Activated CD8-positive, alpha-beta memory T cell treated with anti-CD3 and anti-CD28 coated beads, Interleukin-2, amount 50 U/mL, for 24 hours (primary cell): Measurements from ENCODE around the gene FBXO28.

Experiments used
- DNase-seq: peaks from one replicate; pipeline ENCODE4 v3.0.0-alpha.2; 2020; ENCODE audit errors: extremely low read depth

Gene FBXO28

DNA sequence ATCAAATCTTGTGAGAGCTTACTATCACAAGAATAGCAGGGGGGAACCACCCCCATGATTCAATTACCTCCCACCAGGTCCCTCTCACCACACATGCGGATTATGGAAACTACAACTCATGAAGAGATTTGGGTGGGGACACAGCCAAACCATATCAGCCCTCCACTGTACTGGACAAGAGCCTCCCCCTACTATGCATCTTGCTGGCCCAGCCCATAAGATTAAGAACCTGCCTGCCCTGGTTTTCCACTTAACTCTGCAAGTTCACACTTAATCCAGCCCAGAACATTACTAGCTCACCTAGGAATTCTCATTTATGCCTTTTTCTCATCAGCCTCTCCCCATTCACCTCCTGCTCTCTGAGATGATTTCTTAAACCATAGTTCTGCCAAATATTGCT is 18.0 kb upstream of the FBXO28 start:
- DNase-seq: no peak

DNA sequence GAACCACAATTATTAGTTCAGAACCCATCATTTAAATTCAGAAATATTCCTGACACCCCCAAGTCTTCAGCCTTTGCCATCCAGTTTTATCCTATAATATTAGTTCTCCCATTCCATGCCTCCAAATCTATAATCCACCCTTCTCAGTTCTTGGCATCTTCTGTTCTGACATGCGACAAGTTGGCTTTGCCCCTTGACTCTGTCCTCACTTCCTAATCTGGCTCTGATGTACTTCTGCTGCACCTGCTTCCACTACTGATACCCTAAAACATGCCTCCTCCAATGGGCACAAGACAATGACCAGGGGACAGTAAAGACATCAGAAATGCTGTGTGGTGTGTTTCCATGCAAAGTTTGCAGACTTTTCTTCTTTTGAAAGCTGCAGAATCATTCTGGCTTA is 17.1 kb upstream of the FBXO28 start:
- no peak for DNase-seq

DNA sequence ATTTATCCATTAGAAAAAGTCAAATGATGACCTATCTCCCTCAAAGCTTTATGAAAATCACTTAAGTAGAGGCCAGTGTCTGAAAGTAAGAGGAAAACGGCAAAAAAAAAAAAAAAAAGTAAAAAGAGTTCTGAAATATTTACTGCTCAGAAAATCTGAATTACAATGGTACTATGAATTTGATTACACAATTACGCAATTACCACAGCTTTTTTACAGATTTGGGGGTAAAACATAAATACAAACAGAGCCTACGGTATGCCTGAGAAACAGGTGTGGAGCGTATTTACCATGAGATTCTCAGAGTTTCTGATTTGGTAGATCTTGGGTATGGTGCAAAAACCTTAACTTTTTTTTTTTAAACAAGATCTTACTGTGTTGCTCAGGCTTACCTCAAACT is 15.9 kb upstream of the FBXO28 start:
- no peak for DNase-seq

DNA sequence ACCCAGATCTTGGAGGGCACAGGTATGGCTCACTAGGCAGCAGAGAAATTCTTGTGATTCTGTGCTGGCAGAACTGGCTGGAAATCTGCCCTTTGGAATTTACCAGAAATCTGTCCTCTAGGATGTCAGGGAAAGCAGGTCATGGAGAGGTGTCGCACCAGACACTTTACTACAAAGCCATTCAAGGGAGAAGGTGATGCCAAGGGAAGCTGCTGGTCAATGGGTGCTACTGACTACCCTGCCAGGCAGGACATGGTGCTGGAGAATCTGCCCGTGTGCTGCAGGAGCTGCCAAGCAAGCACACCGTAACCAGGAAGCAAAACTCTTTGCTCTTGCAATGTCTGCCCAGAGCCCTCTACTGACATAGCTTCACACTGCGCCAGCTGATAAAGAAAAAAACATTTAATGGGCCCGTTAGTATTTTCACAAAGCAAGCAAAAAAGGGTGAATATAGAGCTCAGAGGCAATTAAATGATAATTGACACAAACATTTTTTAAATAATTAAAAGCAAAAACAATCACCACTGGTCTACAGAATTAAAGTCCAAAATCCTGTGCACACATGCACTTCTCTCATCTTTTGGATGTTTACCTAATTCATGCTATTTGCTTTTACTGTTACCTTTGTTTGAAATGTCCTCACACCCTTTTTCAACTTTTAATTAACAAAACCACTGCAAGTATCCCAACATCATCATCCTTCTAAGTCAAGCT is 7.2 kb upstream of the FBXO28 start:
- no peak for DNase-seq

DNA sequence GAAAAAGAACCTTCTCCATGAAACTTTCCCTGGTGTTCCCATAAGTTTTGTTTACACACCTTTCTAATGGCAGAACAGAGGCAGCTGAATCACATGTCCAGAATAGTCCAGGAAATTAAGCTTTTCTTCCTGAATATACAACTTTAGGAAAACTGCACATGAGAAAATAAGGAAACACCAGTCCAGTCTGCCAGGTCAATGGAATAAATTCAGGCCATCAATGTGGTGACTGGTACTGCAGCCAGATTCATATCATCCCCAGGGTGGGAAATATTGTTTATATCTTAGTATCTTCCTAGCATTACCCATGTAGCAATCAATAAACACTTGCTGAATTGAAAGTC is 6.7 kb upstream of the FBXO28 start:
- DNase-seq: no peak

DNA sequence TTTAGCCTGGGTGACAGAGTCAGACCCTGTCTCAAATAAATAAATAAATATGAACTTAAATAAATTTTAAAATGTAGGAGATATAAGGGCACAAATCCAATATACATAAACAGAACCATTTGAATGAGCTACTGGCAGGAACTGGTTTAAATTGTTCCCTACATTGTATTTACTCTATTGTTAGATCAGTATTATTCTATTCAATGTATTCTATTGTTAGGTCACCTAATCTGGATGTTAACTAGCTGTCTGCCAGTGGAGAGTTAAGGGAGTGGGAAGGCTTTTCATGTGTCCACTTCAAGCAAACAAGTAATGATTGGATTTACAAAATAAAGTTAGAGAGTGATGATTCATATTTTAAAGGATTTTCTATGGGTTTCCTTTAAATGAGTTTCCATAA is 4.9 kb upstream of the FBXO28 start:
- no peak for DNase-seq

DNA sequence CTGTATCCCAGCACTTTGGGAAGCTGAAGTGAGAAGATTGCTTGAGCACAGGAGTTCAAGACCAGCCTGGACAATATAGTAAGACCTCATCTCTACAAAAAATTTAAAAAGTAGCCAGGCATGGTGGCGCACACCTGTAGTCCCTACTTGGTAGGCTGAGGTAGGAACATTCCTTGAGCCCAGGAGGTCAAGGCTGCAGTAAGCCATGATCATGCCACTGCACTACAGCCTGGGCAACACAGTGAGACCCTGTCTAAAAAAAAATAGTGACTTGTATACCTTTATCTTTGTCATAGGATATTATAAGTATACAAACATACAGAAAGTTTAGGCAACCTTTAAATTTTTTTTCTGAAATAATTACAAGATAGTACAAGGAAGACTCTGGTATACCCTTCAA is 3.9 kb upstream of the FBXO28 start:
- DNase-seq: no peak

DNA sequence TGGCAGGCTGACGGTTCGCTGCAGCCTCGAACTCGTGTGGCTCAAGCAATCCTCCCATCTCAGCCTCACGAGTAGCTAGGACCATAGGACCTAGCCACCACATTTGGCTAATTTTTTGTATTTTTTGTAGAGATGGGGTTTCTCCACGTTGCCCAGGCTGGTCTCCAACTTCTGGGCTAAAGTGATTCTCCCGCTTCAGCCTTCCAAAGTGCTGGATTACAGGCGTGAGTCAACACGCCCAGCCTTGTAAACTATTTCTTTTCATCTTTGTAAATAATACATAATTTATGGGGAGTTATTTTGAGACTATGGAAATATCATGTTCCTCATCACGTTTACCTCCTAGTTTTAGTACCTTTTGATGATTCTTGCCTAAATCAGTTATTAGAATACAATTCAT is 906 bp upstream of the FBXO28 start:
- DNase-seq: no peak

DNA sequence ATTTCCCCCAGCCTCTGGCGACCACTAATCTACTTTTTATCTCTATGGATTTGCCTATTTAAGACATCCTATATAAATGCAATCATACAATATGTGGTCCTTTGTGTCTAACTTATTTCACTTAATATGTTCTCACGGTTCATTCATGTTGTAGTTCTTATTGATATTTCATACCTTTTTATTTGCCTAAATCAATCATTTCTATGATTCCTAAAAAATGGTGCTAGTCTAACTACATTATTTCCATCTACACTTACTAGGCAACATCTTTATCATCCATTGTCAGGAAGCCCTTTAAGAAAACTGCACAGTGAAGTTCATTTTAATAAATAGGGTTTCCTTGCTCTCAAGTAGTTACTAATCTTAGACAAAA is 380 bp upstream of the FBXO28 start:
- no peak for DNase-seq

DNA sequence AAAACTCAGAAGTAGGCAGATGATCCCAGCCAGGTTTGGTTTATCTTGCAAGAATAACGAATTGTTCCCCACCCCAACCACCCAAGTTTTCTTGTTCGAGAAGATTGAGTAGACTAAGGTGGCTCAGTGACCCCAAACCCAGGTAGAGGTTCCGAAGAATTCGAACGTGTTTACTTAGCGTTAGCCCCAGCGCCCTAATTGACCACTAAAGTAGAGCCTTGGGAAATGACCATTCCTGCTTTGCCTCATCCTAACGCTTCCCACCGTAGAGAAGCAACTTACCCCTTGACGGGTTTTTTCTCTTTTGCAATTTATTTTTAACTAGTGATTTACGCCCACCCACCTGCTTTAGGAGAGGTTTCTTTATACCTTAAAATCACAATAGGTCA is 870 bp downstream of the FBXO28 start:
- no peak for DNase-seq

DNA sequence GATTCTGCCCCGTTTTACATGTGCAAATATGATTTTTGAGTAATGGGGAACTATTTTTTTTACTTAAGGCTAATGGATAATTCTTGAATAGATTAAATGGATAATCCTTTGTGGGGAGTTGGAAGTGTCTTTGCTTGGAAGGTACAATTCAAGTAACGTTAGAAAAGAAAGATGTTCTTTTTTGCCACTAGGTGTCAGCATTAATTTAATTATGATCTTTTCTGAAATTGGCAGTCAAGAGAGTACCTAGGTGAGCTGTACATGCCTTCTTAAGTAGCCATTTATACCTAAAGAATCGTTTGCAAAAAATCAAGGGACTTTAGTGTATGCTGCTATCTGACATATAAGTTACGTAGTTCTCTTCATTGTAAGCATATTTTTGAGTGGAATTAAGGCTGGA is 2.2 kb downstream of the FBXO28 start:
- DNase-seq: no peak

DNA sequence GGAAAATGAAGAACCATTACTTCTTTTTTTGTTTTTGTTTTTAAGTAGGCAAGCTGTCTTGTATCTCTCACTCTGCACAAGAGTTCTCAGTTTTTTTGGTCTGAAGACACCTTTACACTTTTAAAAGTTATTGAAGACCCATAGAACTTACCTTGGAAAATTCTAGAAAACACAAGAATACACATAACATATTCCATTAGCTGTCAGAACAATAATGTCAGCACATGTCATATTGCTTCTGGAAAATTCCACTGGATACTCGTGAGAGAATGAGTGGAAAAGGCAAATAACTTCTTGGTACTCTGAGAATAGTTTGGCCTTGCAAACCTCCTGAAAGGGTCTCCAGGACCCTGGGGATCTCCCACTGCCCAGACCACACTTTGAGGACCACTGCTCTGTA is 4.8 kb downstream of the FBXO28 start:
- DNase-seq: no peak

DNA sequence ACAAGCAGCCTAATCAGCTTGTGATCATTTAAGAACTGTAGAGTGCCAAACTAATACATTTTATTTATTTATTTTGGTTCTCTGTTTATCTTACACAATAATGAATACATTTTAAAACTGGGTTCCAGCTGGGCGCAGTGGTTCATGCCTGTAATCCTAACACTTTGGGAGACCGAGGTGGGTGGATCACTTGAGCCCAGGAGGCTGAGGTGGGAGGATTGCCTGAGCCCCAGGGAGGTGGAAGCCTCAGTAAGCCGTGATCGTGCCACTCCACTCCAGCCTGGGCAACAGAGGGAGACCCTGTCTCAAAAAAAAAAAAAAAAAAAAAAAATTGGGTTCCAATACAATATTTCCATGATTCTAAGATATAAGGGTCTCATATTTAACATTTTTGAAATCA is 9.2 kb downstream of the FBXO28 start:
- DNase-seq: no peak

DNA sequence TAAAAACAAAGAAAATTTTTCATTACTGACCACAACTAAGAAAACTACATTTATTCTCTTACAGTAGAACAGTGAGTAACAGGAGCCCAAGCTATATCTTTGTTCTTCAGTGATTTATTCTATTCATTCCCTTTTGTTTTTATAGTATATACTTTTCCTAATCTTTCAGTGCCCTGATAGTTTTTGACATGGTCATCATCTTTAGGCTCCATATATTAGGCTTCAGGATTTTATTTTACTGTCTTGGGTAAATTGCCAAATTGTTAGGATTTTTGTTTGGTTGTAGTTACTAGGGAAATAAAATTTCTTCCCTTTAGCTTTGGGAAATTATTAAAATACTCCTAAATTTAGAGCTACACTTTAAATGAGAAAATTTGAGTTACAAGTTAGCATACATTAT is 10.3 kb downstream of the FBXO28 start:
- no peak for DNase-seq

DNA sequence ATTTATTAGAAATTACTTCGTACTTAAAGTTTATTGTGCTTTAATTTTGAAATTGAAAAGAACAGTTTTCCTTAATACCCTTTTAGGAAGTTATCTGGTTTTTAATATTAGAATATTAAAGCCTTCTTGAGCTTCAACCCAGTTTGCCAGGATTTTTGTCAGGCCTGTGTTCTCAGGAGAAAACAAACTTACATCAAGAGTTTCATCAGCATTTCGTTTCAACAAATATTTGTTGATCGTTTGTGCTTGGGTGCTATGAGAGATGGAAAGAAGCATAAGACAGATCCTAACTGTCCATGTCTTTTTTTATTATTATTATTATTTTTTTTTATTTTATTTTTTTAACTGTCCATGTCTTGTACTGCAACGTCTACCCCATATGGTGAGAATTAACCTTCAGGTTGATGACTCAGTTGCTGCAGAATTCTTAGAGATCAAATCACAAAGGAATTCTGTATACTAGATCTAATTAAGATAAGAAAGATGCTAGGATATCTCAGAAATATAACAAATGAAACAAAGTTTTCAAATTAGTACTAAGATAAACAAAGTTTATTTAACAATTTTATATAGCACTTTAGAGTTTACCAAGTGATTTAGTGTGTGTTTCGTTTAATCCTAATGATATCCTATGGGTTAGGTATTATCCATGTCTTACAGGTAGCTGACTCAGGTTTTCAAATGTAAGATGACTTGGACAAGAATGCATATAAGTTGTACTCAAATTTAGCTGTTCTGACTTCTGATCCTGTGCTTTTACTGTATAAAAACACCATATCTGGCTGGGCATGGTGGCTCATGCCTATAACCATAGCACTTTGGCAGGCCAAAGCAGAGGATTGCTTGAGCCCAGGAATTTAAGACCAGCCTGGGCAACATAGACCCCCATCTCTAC is 14.3 kb downstream of the FBXO28 start:
- DNase-seq: no peak

DNA sequence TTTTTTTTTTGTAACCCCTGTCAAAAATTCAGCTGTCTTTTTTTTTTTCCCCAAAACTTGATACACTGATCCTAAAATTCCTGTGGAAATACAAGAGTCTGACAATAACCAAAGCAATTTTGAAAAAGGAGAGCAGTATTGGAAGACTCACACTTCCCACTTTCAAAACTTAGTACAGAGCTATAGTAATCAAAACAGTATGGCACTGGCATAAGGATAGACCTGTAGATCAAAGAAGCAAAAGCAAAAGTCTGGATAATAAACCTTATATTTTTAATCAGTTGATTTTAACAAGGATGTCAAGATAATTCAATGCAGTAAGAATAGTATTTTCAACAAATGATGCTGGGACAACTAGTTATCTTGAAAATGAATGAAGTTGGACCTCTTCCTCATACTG is 17.3 kb downstream of the FBXO28 start:
- no peak for DNase-seq

DNA sequence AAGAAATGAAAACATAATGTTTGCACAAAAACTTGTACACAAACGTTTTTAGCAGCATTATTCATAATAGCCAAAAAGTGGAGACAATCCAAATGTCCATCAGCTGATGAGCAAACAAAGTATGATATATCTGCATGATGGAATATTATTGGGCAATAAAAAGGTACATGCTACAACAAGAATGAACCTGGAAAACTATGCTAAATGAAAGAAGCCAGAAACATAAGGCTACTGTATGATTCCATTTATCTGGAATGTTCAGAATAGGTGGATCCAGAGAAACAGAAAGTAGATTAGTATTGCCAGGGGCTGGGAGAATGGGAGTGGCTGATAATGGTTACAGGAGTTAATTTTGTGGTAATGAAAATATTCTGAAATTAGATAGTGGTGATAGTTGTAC is 19.0 kb downstream of the FBXO28 start:
- DNase-seq: no peak

DNA sequence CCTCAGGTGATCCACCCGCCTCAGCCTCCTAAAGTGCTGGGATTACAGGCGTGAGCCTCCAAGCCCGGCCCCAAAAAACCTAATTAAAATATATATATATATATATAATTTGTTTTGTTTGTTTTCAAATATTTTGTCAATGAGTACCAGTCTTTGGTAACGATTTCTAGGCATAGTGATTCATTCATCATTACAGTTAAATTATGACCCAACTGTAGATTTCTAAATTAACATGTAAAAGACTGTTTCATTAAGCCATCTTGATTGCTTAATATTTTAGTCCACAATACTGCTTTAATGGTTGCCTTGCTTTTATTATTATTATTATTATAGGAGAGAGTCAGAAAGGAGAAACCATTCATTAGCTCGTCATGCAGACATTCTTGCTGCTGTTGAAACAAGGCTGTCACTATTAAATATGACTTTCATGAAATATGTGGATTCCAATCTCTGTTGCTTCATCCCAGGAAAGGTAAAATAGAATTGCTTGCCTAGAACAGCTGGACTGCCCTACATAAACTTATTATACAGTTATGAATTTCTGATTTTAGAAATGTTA is 19.9 kb downstream of the FBXO28 start:
- no peak for DNase-seq

DNA sequence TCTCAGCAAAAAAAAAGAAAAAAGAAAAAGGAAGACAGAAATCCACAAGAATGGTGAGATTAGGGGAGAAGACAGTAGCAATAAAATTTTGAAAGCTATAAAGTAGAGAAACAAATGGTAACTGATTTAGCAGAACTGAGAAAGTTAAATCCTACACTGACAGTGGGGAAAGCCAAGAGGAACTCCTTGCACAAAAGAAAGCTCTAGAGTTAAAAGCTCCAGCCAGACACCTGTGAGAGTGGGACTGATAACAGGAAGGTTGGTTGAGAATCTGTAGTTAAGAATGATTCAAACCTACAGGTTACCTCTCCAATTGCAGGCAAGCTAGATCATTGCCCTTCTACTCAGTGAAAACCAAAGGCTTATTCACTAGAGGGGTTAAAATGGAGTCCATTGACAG is 23.6 kb downstream of the FBXO28 start:
- DNase-seq: no peak

DNA sequence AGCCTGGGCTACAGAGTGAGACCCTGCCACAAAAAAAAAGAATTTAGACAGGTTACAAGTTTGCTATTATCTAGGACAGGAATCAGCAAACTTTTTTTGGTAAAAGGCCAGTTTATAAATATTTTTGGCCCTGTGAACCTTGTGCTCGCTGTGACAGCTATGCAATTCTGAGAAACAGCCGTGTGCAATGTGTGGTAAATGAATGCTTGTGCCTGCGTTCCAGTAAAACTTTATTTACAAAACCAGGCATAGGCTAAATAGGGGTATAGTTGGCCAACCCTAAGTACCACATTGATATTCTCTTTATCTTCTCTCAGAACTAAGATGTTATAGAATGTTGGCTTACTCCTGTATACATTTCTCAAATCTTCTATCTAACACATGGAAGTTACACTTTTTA is 24.3 kb downstream of the FBXO28 start:
- DNase-seq: no peak

DNA sequence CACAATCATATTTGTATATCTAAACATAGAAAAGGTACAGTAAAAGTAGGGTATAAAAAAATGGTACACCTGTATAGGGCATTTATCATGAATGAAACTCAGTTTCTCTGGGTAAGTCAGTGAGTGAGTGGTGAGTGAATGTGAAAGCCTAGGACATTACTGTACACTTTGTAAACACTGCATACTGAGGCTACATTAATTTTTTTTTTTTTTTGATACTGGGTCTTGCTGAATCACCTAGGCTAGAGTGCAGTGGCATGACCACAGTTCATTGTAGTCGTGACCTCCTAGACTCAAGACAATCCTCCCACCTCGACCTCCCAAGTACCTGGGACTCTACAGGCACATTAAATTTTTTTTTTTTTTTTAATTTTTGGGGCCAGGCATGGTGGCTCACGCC is 27.8 kb downstream of the FBXO28 start:
- DNase-seq: no peak

DNA sequence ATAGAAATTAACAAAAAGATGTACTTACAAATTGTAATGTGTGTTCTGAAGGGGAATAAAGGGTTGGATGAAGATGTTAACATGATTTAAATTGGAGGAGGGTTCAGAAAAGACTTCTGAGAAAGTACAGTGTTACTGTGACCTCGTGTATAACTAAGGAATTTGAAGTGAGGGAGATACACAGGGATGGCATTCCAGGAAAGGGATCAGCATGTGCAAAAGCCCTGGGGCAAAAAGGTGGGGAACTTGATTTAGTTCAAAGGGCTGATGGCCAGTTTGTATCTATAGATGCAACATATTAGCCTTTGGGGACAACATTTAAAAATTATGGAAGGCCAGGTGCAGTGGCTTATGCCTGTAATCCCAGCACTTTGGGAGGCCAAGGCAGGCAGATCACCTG is 35.8 kb downstream of the FBXO28 start:
- no peak for DNase-seq

DNA sequence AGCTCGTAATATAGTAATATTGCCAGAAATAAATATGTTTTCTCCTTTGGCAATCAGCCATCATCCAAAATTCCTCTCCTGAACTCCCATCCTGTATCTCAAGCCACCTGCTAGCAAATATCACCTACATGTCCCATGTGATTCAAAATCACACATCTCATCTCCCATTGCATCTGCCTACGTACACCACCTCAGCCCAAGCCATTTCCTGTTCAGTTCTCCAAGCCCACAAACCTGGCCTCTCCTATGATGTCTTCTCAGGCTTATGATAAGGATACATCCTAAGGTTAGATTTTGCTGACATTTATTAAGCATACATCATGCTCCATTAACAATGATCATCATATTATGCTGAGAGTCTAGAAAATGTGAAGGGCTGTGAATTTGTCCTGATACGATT is 37.2 kb downstream of the FBXO28 start:
- DNase-seq: no peak
